HL-60 (cell line): ENCODE data around the gene CCDC90B.

ENCODE experiments used
- CTCF ChIP-seq: IDR thresholded peaks from one replicate; pipeline ENCODE4 v1.5.1; 2011; ENCODE audit warnings: low read length, control low read depth, inconsistent platforms; ENCODE audit not compliant: insufficient read depth
- POLR2AphosphoS5 ChIP-seq: IDR thresholded peaks from 2 replicates; pipeline ENCODE4 v1.6.1; 2012; ENCODE audit warnings: low read depth

- no peak for TF ChIP-seq CTCF
- TF ChIP-seq POLR2AphosphoS5: no peak
Measured at GRCh38 chr11:83284501-83285150, 1.5 kb downstream of the CCDC90B start.
